ENCODE data around the gene ERMP1.
"Not testable (repeated sequence)": the region's sequence is repeated elsewhere in the genome, so short reads cannot be mapped to it uniquely, and the experiment has no call there.

The ERMP1 gene, protein sequence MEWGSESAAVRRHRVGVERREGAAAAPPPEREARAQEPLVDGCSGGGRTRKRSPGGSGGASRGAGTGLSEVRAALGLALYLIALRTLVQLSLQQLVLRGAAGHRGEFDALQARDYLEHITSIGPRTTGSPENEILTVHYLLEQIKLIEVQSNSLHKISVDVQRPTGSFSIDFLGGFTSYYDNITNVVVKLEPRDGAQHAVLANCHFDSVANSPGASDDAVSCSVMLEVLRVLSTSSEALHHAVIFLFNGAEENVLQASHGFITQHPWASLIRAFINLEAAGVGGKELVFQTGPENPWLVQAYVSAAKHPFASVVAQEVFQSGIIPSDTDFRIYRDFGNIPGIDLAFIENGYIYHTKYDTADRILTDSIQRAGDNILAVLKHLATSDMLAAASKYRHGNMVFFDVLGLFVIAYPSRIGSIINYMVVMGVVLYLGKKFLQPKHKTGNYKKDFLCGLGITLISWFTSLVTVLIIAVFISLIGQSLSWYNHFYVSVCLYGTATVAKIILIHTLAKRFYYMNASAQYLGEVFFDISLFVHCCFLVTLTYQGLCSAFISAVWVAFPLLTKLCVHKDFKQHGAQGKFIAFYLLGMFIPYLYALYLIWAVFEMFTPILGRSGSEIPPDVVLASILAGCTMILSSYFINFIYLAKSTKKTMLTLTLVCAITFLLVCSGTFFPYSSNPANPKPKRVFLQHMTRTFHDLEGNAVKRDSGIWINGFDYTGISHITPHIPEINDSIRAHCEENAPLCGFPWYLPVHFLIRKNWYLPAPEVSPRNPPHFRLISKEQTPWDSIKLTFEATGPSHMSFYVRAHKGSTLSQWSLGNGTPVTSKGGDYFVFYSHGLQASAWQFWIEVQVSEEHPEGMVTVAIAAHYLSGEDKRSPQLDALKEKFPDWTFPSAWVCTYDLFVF

DNA sequence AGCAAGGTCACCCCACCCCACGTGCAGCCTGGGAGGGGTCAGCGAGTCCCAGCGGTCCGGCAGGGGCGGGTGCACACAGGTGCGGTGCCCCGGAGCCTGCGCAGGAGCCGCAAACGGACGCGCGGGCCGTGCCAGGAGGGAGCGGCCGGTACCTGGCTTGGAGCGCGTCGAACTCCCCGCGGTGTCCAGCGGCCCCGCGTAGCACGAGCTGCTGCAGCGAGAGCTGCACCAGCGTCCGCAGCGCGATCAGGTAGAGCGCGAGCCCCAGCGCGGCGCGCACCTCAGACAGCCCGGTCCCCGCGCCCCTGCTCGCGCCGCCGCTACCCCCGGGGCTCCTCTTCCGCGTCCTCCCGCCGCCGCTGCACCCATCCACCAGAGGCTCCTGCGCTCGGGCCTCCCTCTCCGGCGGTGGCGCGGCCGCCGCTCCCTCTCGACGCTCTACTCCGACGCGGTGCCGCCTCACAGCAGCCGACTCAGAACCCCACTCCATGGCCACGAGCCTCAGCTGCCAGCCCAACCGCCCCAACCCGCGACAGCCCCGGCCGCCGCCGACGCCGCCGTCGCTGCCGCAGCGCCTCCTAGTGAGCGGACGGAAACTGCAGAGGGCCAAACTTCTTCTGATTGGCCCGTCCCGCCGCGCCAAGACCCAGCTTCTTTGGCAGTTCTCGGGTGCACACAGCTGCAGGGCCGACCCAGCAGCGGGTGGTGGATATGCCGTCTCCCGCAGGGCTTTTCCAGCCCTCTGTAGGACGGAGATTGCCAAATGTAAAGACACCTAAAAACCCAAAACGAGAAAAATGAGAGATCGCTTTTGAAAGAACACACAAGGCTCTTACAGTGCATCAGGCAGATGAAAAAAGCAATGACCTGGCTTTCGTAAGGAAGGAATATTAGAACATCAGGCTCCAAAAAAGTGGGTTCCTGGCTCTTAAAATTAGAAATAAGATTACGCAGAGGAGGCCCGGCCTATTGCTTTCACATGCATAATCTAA is at the start of gene ERMP1:
Gene ERMP1 (minus strand): TSS at position 580 of the 992 bp plus-strand sequence. CDS start 90 bp downstream, at position 490.
- peak; percentile 96 for DNase-seq

DNA sequence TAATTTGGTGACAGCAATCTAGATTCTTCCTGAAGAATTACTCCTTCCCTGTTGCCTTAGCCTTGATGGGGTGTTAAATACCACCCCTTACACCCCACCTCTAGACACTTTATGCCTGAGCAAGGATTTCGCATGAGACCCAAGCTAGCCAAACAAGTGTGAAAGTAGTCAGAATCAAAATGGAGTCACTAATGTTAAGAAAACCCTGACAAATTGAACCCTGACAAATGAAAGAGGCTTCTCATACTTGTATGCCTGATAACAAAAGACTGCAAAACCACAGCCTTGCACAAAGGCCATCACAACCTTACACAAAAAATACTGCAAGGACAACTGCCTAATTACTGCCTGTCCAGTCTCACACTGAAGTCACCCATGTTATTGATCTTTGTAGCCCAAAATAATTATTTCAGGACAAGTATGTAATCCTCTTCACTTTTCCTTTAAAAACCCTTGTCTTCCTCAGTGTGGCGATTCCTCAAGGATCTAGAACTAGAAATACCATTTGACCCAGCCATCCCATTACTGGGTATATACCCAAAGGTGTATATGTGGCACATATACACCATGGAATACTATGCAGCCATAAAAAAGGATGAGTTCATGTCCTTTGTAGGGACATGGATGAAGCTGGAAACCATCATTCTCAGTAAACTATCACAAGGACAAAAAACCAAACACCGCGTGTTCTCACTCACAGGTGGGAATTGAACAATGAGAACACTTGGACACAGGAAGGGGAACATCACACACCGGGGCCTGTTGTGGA is 49.5 kb upstream of the ERMP1 start:
- not testable (repeated sequence) for DNase-seq

DNA sequence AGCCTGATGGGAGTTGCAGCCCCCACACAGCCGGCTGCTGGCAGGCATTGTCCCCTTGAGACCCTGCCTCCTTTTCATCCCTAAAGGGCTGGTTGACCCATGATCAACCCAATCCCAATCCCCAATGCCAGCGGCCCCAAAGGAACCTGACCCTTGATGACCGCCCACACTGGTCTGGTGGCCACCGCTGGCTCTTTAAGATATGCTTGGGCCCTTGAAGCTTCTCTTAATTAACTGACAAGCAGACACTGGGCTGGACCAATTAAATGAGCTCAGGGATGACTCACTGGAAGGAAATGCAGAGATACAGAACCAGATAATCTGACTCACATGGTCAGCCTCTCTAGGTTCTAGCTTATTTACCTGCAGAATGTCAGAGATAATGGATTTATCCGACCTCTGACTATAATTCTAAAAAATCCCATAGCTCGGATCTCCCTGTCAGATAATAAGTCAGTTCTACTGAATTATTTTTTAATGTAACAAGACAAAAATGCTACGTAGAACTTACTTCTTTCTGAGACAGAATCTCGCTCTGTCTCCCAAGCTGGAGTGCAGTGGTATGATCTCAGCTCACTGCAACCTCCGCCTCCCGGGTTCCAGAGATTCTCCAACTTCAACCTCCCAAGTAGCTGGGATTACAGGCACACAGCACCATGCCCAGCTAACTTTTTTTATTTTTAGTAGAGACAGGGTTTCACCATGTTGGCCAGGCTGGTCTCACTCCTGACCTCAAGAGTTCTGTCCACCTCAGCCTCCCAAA is 46.7 kb upstream of the ERMP1 start:
- DNase-seq, result no peak

DNA sequence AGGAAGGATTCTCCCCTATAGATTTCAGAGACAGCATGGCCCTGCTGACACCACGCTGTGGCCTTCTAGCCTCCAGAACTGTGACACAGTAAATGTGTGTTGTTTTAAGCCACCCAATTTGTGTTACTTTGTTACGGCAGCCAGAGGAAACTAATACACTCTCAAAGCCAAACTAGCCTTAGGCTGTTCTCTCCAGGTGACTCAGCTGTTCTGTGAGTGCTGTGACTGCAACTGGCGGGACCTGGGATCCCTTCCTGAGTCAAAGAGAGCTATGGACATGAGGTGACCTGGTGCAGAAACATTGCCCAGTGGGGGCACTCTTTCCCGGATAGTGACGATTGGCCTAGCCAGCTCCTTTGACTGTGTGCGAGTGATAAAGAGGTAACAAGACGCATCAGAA is 43.8 kb upstream of the ERMP1 start:
- no peak for DNase-seq

DNA sequence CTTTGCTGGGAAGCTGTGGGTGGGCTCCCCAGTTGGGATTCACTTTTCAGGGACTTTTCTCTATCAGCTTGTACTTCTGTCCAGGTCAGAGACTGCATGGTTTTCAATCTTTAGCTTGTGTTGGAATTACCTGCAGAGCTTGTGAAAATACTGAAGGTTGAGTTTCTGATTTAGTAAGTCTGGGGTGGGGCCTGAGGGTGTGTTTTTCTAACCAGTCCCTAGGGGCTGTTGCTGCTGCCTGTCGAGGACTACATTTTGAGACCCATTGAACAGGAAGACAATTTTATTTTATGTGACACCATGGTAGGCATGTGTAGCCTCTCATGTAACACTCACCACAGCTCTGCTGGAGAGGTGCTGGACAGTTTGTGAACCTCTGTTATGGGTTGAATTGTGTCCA is 43.1 kb upstream of the ERMP1 start:
- DNase-seq, result no peak

DNA sequence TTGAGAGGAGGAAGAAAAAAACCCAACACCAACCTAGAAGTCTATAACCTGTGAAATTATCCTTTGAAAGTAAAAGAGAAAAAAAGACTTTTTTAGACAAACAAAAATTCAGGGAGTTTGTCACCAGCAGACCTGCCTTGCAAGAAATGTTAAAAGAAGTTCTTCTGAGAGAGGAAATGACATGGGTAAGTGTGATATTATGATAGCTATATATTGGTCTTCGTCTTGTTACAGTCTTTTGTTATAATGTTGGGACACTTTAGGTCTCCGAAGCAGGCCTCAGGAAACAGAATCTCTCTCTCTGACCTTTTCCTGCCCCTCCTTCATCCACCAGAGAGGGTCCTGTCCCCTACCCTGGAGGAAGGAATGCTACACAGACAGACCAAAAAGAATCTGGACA is 41.1 kb upstream of the ERMP1 start:
- DNase-seq, result no peak

DNA sequence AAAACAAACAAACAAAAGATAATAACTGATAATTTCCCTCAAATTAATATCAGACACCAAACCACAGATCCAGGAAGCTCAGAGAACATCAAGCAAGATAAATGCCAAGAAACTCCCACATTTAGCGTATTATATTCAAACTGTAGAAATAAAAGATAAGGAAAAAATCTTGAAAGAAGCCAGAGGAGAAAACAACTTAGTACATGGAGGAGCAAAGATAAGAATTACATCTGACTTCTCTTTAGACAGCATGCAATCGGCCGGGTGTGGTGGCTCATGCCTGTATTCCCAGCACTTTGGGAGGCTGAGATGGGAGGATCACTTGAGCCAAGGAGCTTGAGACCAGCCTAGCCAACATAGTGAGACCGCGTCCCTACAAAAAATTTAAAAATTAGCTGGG is 40.5 kb upstream of the ERMP1 start:
- no peak for DNase-seq

DNA sequence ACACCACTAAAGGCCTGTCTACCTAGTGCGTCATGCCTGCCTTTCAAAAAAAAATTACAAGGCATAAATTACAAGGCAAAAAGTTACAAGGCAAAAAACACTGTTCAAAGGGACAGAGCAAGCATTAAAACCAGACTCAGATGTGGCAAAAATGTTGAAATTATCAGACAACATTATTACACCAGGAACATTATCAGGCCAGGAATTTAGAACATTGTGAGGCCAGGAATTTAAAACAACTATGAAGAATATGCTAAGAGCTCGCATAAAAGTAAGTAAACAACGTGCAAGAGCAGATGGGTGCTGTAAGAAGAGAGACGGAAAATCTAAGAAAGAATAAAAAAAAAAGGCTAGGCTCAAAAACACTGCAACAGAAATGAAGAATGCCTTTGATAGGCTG is 39.6 kb upstream of the ERMP1 start:
- DNase-seq, result no peak

DNA sequence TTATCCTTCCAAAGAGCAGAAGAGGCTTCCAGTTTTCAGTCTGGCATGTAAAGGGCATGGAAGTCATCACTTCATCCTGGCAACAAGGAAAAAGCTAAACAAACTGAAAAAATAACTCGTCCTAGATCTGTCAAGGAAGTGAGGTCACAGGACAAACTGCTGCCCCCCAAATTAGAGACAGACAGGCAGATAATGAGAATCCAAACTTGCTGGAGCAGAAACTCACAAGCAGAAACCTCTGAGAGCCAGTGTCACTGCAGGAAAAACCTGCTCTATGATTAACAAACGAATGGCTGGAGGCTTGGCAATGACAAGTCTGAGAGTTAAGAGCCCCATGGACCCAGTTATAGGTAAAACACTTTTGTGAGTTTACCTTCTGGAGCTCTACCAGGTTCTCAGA is 38.9 kb upstream of the ERMP1 start:
- DNase-seq, result no peak

DNA sequence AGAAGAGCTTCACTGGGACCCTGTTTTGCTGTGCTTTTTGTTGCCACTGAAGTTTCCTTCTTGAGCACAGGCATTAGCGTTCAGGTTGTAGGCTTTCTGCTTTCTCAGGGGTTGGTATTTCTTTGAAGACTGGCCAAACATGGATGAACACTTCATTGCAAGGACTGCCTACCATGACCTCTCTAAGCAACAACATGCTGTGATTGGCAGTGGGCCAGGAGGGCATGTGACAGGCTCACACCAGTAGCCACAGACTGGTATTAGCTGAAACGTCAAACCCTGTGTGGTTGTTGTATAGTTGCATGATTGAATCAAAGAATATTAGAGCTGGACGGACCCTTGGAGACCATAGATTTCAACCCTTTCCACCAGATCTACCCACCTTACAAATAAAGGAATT is 37.8 kb upstream of the ERMP1 start:
- no peak for DNase-seq

DNA sequence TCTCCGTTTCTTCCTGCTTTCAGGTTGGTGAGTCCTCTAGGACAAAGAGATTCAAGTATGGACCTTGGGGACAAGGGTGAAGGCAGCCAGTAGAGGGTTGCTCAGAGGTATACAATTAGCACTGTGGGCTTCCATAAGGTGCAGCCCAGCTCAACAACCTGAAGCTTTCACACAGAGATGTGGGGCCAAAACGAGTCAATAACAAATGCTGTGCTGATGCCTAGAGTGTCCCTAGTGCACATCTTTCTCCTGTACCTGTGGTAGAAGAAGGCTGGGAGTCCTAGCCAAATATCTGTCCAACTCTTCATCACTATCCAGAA is 37.1 kb upstream of the ERMP1 start:
- DNase-seq, result no peak

DNA sequence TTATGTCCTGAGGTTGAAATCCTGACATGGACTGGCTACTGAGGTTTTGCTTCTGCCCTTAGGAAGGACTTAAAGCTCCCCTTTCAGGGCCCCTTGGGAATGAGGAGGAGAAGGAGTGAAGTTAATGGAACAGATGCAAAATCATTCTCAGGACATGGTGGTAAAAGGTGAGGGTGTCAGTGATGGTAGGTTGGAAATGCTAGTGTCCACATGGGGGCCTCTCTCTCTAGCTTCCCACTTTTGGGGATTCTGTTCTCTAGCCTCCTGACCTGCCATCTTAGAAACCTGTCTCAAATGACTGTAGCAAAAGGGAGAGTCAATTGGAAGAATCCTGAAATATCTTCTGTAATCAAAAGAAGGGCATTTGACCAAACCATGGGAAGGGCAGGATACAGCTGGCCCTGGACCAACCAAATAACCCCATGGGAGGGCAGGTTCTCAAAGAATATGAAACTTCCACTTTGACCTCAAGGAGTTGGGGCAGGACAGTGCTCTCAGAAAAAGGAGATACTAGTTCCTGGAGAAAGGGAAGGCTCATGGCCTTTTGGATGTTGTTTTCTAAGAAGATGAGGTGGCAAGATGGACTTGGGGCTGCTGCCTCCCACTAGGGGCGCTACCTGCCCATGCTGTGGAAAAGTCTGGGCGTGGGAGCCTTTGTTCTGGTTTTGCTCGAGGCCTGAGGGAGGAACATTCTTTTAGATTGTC is 36.5 kb upstream of the ERMP1 start:
- no peak for DNase-seq

DNA sequence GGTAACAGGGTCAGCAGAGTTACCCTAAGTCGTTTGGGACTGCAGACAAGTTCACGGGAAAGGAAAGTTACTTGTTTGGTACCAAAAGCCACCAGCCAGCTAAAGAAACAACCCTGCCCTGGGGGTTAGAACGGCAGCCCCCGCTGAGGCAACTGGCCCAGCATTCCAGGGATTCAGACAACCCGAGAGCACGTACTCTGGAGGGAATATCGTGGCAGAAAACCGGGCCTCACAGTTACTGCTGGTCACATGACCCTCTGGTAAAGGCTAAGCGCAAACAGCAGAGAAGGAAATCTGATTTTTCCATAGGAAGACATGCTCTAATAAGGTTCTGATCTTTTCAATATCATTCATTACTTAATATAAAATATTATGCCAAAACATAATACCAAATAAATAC is 35.3 kb upstream of the ERMP1 start:
- DNase-seq, result no peak

DNA sequence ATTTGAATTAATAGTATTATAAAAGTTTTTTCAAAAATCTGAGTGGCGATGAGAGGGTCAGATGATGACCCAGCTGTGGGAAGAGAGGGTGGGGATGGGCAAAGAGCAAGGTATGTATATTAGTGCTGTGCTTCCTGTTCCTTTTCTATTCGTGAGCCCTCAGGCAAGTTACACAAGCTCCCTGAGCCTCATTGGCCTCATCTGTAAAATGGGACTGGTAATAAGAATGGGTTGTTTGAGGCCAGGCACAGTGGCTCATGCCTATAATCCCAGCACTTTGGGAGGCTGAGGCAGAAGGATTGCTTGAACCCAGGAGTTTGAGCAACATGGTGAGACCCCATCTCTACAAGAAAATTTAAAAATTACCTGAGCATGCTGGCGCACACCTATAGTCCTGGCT is 33.8 kb upstream of the ERMP1 start:
- DNase-seq, result no peak

DNA sequence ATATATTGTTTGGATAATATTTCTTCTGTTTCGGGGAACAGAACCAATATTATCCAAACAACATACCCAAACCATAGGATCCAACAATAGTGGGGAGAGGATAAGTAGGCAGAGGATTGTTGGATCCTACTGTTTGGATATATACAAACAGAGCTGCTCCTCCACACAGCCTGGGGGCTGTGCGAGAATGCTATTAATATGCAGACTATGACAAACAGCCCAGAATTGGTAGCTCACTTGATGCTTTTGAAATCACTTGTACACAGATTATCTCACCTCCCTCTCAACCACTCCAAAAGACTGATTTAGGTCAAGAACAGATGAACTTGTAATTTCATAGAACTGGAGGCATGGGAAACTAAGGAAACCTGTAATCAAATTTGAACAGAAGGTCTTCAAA is 33.4 kb upstream of the ERMP1 start:
- DNase-seq, result no peak

DNA sequence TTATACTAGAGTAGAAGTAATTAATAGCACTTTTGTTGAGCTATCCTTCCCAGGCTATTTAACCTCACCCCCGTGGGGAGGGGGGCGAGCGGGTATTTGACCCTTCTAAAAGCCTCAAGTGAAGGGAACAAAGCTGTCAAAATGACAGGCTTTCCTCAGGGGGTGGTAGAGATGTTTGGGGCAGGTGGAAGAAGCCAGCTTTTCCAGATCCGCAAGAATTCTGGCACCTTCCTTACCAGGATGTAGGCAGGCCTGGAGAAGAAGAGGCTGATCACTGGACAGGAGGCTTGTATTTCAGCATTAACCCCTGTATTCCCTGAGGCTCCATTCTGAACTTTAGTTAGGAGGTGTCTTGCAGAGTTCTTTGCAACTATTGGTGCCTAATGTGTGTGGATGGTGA is 31.5 kb upstream of the ERMP1 start:
- no peak for DNase-seq

DNA sequence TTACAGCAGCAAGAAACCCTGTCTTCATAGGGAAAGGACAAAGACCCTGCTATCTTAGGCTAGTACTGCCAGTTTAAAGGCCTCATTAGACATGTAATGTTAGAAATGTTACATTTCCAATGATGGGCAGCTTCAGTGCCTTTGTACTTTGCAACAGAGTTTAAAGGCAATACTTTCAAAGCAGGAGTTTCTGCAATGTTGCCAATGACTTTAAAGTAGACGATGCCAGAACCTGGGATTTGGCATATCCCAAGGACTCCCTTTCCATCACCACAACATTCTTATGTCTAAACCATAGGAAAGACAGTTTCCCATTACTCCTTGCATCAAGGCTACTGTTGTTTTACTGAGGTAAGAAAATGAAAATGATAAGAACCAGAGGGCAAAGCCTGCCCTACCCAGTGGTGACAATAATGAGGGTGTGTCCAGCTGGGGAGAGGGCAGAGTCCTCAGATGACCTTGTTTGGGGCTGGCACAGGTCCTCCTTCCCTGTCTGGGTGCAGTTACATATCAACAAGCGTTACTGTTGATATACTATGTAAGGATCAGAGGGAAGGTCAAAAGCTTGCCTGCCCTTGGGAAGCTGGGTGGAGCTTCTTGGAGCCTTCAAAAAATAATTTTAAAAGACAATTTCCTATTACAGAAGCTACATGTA is 30.3 kb upstream of the ERMP1 start:
- DNase-seq, result no peak

DNA sequence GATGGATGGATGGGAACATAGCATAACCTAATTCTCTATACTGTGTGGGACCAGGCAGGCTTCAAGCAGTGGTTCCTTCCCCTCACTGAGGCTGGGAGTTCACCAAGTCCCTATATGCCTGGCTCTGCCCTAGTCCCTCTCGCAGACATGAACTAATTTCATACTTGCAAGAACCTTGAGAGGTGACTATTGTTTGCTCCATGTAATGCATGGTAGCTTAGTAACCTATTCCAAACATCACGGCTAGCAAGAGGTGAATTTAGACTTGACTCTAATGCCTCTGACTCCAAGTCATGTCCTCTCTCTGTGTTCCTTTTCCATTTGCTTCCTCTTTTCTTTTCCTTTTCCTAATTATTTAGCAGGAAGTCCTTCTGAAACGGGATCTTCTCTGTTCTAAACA is 25.9 kb upstream of the ERMP1 start:
- no peak for DNase-seq

DNA sequence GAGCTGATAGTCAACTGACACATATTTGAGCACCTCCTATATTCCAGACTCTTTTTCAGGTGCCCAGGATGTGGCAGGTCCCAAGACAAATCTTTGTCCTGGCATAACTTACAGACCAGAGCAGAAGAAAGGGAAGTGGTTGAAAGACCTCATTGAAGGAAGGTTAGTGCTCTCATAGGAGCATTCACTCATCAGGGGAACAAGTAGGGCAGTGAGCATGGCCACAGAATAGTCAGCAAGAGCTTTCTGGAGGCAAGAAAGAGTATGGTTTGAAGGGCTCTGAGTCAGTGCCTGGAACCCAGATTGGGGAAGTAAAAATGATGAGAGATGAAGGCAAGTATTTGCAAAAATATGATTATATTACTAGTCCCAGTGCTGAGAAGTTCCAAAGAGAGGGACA is 25.0 kb upstream of the ERMP1 start:
- DNase-seq, result no peak

DNA sequence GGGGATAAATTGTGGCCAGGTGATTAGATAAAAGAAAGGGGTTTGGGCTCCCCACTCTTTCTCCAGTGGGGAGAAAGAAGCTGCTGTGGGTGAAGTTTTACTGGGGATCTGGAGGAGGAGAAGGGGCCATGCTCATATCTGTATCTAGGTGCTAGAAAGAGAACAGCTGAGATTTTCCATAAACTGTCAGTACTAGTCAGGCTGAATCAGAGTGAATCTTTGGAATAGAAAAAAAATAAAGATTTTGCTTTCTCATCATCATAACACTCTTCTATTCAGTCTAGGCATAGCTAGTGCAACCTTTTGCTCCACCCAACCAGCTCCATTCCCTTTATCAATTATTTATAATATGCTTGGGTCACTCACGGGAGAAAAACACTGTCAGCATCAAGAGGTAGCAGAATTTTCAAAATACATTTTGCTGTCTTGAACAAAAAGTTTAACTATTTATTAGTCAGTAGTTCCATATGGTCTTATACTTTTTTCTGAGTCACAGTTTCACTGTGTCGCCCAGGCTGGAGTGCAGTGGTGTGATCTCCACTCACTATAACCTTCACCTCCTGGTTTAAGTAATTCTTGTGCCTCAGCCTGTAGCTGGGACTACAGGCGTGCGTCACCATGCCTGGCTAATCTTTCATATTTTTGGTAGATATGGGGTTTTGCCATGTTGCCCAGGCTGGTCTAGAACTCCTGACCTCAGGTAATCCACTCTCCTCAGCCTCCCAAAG is 21.3 kb upstream of the ERMP1 start:
- DNase-seq, result no peak

Measured in activated CD8-positive, alpha-beta memory T cell treated with anti-CD3 and anti-CD28 coated beads, Interleukin-2, amount 50 U/mL, for 48 hours (primary cell).